AG09319 (cell line): Measurements from ENCODE around the gene DLX2.

Source experiments
- DNase-seq: peaks from one replicate; pipeline ENCODE4 v3.0.0-alpha.2; 2010; ENCODE audit warnings: low read depth; ENCODE audit errors: extremely low read depth
- TF ChIP-seq, protein P1 (sequence below): IDR thresholded peaks from 2 replicates; pipeline ENCODE4 v1.5.1; 2011; ENCODE audit warnings: low read depth, mild to moderate bottlenecking, inconsistent platforms, low read length, moderate library complexity

The DLX2 gene

DNA sequence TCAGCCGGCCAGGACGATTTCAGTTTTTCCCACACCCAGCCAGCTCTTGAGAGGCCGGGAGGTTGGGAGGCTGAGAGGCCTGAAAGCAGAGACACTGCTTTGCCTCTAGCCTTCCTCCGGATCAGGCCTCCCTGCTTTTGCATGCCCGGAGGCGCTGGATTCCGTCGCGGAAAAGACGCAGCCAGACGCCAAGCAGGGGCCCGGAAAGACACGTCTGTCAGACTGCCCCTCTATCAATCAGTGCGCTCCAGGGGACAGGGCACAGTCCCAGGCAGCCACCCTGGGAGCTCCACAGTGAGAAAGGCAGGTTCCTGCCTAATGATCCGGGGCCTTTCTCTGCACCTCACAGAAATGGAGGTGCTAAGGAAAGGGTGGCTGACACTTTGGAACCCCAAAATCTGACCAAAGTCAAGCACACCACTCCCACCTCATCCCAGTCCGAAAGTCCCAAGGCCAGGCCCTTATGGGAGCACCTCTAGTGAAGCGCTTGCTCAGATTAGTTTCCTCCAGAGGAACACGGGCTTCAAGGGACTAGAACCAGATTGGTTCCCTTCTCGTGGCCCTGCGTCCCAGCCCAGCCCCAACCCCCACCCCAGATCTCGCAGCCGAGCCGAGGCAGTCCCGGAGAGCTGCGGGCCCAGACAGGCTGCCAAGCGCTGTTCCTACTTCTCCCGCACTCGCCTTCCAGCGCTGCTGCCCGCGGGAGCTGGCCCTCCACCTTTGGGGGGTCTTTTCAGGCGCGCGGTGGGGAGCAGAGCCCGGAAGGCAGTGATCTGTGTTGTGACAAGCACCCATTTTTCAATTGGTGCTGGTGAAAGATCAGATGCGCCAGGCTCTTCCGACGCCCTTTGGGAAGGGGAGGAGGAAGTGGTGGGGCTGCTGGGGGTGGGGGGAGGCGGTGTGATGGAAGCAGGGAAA lies 12.4 kb downstream of the DLX2 start:
- no peak for DNase-seq
- TF ChIP-seq, protein P1, sequence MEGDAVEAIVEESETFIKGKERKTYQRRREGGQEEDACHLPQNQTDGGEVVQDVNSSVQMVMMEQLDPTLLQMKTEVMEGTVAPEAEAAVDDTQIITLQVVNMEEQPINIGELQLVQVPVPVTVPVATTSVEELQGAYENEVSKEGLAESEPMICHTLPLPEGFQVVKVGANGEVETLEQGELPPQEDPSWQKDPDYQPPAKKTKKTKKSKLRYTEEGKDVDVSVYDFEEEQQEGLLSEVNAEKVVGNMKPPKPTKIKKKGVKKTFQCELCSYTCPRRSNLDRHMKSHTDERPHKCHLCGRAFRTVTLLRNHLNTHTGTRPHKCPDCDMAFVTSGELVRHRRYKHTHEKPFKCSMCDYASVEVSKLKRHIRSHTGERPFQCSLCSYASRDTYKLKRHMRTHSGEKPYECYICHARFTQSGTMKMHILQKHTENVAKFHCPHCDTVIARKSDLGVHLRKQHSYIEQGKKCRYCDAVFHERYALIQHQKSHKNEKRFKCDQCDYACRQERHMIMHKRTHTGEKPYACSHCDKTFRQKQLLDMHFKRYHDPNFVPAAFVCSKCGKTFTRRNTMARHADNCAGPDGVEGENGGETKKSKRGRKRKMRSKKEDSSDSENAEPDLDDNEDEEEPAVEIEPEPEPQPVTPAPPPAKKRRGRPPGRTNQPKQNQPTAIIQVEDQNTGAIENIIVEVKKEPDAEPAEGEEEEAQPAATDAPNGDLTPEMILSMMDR, result peak; percentile 1; the same call in 1 of the 2 replicates

- TF ChIP-seq, protein P1, result no peak
- DNase-seq, result no peak
Observed at GRCh38 chr2:172089633-172090032, 13.1 kb downstream of the DLX2 start.

- DNase-seq, result no peak
- TF ChIP-seq, protein P1, result no peak
Observed at GRCh38 chr2:172089005-172089504, 13.6 kb downstream of the DLX2 start.

GRCh38 chr2:172088245-172089004 lies 14.3 kb downstream of the DLX2 start:
- TF ChIP-seq, protein P1, result no peak
- no peak for DNase-seq

DNA sequence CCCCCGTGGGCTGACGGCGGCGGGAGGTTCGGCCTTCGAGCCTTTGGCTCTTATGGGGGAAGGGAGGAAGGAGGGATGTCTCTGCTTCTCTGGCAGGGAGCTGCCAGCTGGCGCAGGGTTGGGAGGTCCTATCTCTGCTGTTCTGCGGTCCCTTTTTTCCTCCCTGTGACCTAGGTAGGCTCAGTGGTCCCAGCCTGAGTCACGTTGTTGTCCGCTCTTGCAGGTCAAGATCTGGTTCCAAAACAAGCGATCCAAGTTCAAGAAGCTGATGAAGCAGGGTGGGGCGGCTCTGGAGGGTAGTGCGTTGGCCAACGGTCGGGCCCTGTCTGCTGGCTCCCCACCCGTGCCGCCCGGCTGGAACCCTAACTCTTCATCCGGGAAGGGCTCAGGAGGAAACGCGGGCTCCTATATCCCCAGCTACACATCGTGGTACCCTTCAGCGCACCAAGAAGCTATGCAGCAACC lies 14.9 kb downstream of the DLX2 start:
- TF ChIP-seq, protein P1, result no peak
- no peak for DNase-seq

DNA sequence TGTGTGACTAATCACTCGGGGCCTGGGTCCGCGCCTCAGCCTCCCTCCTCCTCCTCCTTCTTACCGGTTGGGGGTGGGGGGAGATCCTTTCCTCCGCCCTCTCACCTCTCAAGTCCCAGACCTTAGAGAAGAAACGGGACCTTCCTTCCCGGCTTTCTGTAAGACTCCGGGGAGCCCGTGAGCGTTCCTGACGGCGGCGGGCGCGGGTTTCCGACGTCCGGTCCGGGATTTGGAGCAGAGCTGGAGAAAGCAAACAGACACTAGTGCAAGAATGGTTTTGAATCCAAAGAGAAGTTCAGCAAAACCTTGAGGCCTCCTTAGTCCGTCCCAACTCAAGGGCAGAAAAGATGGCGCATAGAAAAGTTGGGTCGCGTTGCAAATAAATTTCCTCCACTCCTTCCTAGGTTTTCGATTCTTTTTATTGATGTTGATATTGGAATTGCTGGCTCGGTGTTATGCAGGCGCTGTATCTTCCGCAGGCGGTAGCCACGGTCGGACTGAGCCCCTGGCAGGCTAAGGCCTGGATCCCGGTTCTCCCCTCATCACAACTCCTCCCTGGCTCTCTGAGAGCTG lies 15.4 kb downstream of the DLX2 start:
- TF ChIP-seq, protein P1, result no peak
- DNase-seq, result no peak
